OCI-LY7 (cell line): ENCODE data around the gene RNF133.

Source experiments
- CTCF ChIP-seq: fragments of 200-600 bp; sonication (generic); conservative IDR thresholded peaks from 2 replicates; pipeline ENCODE4 v1.5.1; 2014; ENCODE audit warnings: mild to moderate bottlenecking, antibody characterized with exemption, low read length, moderate library complexity, mixed read lengths
- EZH2phosphoT487 ChIP-seq: fragments of 200-600 bp; sonication (generic); IDR thresholded peaks from 2 replicates; pipeline ENCODE4 v1.6.1; 2018; ENCODE audit warnings: low read depth, borderline replicate concordance, mild to moderate bottlenecking, mixed run types, antibody characterized with exemption, low read length, moderate library complexity, mixed read lengths

GRCh38 chr7:122727354-122727753 is 28.4 kb upstream of the RNF133 start:
- TF ChIP-seq CTCF (no peak), EZH2phosphoT487 (no peak)
